Measurements from ENCODE around the gene PHLDA1.

DNA sequence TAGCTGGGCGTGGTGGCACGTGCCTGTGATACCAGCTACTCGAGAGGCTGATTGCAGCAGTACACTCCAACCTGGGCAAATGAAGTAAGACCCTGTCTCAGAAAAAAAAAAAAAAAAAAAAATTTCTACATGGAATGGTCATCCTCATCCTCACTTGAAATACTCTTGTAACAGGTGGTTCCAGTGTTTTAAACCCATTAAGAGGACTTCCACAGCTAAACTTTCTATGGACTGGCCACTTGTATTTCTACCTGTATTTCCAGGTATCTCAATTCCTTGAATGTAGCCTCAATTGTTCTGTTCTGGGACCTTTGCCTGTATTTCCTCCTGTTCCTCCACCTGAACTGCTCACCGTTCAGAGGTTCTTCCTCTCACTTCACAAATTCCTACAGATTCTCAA is 11.8 kb upstream of the PHLDA1 start:
- TF ChIP-seq CREB1 (IDR thresholded peaks at IDR 0.05) (no peak), CREB1 (CRISPR knock-in tag; IDR thresholded peaks at IDR 0.05) (no peak), ZNF76 (CRISPR knock-in tag; IDR thresholded peaks at IDR 0.05; ENCODE audit: borderline replicate concordance) (no peak), NR2C2 (CRISPR knock-in tag; IDR thresholded peaks at IDR 0.05) (no peak), NR2C2 (tag; IDR thresholded peaks at IDR 0.05) (no peak), POLR2AphosphoS5 (IDR thresholded peaks at IDR 0.05; ENCODE audit: control insufficient read depth, insufficient read depth, low read depth, low read length) (no peak; the same call in 1 of the 2 replicates)
- TF ChIP-seq, protein P1, sequence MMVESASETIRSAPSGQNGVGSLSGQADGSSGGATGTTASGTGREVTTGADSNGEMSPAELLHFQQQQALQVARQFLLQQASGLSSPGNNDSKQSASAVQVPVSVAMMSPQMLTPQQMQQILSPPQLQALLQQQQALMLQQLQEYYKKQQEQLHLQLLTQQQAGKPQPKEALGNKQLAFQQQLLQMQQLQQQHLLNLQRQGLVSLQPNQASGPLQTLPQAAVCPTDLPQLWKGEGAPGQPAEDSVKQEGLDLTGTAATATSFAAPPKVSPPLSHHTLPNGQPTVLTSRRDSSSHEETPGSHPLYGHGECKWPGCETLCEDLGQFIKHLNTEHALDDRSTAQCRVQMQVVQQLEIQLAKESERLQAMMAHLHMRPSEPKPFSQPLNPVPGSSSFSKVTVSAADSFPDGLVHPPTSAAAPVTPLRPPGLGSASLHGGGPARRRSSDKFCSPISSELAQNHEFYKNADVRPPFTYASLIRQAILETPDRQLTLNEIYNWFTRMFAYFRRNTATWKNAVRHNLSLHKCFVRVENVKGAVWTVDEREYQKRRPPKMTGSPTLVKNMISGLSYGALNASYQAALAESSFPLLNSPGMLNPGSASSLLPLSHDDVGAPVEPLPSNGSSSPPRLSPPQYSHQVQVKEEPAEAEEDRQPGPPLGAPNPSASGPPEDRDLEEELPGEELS (CRISPR knock-in tag; IDR thresholded peaks at IDR 0.05; ENCODE audit: borderline replicate concordance), result no peak
- TF ChIP-seq, protein P2, sequence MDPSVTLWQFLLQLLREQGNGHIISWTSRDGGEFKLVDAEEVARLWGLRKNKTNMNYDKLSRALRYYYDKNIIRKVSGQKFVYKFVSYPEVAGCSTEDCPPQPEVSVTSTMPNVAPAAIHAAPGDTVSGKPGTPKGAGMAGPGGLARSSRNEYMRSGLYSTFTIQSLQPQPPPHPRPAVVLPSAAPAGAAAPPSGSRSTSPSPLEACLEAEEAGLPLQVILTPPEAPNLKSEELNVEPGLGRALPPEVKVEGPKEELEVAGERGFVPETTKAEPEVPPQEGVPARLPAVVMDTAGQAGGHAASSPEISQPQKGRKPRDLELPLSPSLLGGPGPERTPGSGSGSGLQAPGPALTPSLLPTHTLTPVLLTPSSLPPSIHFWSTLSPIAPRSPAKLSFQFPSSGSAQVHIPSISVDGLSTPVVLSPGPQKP (CRISPR knock-in tag; IDR thresholded peaks at IDR 0.05), result no peak

All from K562 (cell line).